Measurements from ENCODE around the gene VKORC1L1. TPM values are rescaled to one million over a fixed set of nuclear protein-coding genes. Genes with fewer than 3 reads are reported as not detected.

The VKORC1L1 gene
- total RNA-seq, 1 experiment from 2014 or later = 29.4 TPM

GRCh38 chr7:65983965-65984658 is 111.2 kb downstream of the VKORC1L1 start:
- no peaks in the 10 kb centered on the region; the same call in 1 of the 2 replicates for H3K79me2 ChIP-seq (ENCODE audit: insufficient read depth, low read length)
- H2BK120ac ChIP-seq (ENCODE audit: low read depth, low read length, poor library complexity, severe bottlenecking) = no peak overlapping the region
- H3K27me3 Mint-ChIP-seq (ENCODE audit: low read depth) = no peaks in the 10 kb centered on the region; the same call in 1 of the 2 replicates
- no peak for TF ChIP-seq CTCF (conservative IDR thresholded peaks at IDR 0.05)
- no peak overlapping the region for H3T11ph ChIP-seq (ENCODE audit: low read length)
- no peak overlapping the region for H2BK12ac ChIP-seq (ENCODE audit: insufficient read length, low read depth, low read length)
- peaks cover 2% of the 10 kb centered on the region for H3K23me2 ChIP-seq (ENCODE audit: insufficient read length, low read depth, low read length, poor library complexity, severe bottlenecking)
- H3K9me3 Mint-ChIP-seq = no peaks in the 10 kb centered on the region
- no peak overlapping the region for H2AFZ ChIP-seq (ENCODE audit: low read length)
- no peak overlapping the region for H2AK5ac ChIP-seq (ENCODE audit: insufficient read length, low read length)
- H3K4me2 ChIP-seq (ENCODE audit: insufficient read depth, insufficient read length, low read length) = no peak overlapping the region
- H3K4me1 ChIP-seq (ENCODE audit: insufficient read depth, low read length) = no peaks in the 10 kb centered on the region
- H3K27me3 ChIP-seq (ENCODE audit: insufficient read depth, low read length) = no peaks in the 10 kb centered on the region
- no peaks in the 10 kb centered on the region for H3K9me3 ChIP-seq (ENCODE audit: control insufficient read depth, low read depth, low read length)
- no peak overlapping the region for H2BK5ac ChIP-seq (ENCODE audit: insufficient read length, low read length)
- no peak overlapping the region for H3K27ac ChIP-seq (ENCODE audit: insufficient read length, low read depth, low read length)
- no peak overlapping the region for H3K9ac ChIP-seq (ENCODE audit: extremely low read depth, insufficient read length, low read length)
- no peak overlapping the region for H3K23ac ChIP-seq (ENCODE audit: insufficient read length, low read depth, low read length)
- H2BK20ac ChIP-seq (ENCODE audit: low read depth, low read length, poor library complexity, severe bottlenecking) = no peak overlapping the region
- no peak overlapping the region for H3K56ac ChIP-seq (ENCODE audit: insufficient read length, low read depth, low read length)
- H4K5ac ChIP-seq (ENCODE audit: insufficient read length, low read depth, low read length) = no peak overlapping the region
- no peak for DNase-seq
- no peak overlapping the region for H3K4ac ChIP-seq (ENCODE audit: low read depth, low read length)
- H4K8ac ChIP-seq (replicated peaks; ENCODE audit: insufficient read length, low read depth, low read length) = no peak overlapping the region
- H4K91ac ChIP-seq (ENCODE audit: insufficient read length, low read depth, low read length) = no peak overlapping the region
- H3K18ac ChIP-seq (ENCODE audit: insufficient read length, low read depth, low read length) = no peak overlapping the region
- no peak overlapping the region for H3K14ac ChIP-seq (ENCODE audit: insufficient read depth, low read length)
- H2BK15ac ChIP-seq (ENCODE audit: low read depth, low read length) = no peak overlapping the region
- no peak overlapping the region; a peak in 1 of 7 replicates for H3K27ac Mint-ChIP-seq
- H3K36me3 Mint-ChIP-seq (ENCODE audit: insufficient read depth in 1 of 3, low read depth in 3 of 3) = peaks cover 7 to 8% (median 8%) of the 10 kb centered on the region in 3 experiments; a peak in 6 of 7 replicates
- no CpG with 5 or more reads among the region's 10 CpGs for WGBS (ENCODE audit: extremely low coverage, insufficient read length, low lambda C conversion rate)
- H3K4me1 Mint-ChIP-seq = peaks cover 2 to 3% of the 10 kb centered on the region in 2 experiments; a peak in 2 of 4 replicates
- H3K4me3 Mint-ChIP-seq = no peak overlapping the region
- H3K79me1 ChIP-seq (ENCODE audit: insufficient read depth, low read depth, low read length, poor library complexity, severe bottlenecking) = peaks cover 3% of the 10 kb centered on the region
- H4K20me1 ChIP-seq (ENCODE audit: control insufficient read depth, insufficient read depth, insufficient read length) = peaks cover 5% of the 10 kb centered on the region

All from H9 (cell line).